Hematopoietic multipotent progenitor cell treated with erythropoietin and hydrocortisone succinate and interleukin-3 and kit ligand, for 8 days (in vitro differentiated cells): ENCODE data around the gene EAF1.

Source experiments
- DNase-seq: peaks from one replicate; pipeline ENCODE4 v3.0.0-alpha.2; 2015

Gene EAF1

DNA sequence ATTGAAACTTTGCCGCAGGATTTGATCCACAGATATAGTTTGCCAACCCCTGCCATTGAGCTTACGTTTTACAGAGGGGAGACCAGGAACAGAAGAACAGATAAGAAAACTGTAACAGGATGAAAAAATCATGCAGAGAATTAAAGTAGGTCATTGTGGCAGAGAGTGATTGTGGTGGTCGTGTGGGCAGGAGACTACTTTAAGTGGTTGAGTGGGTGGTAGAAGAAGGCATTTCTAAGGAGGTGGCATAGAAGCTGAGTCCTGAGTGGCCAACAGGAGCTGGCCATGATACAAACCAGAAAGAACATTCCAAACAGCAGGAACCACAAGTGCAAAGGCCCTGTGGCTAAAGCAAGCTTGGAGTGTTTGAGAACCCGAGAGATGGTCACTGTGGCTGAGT is 59.6 kb downstream of the EAF1 start:
- no peak for DNase-seq

DNA sequence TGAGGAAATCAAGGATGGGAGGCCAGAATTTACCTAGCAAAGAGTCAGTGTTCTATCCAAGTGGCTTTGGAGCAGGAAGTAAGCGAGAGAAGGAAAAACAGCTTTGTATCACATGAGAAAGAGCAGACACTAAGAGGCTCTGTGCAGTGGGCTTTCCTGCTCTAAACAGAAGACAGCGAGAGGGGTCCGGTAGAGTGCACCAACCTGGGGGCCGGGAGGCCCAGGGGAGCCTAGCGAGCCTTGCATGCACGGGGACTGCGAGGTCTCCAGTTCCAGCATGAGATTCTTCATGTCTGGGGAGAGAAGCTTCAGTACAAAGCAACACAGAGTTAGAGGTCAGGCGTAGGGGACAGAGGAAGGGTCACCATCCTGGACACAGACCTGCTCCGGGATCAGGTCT is 60.6 kb downstream of the EAF1 start:
- no peak for DNase-seq

DNA sequence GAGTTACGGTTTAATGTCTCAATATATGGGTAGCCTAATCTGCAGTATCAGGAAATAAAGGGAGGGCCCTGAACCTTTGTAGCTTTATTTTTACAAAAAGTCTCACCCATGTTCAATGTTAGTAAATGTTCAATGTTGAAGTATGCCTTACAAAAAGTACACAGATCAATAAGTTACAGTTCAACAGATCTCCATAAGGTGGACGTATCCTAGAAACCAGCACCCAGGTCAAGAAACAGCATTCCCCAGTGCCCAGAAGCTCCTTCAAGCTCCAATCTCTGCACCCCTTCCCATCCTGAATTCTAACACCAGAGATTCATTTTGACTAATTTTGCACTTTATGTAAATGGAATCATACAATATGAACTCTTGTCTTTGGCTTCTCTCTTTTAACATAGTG is 62.8 kb downstream of the EAF1 start:
- no peak for DNase-seq

DNA sequence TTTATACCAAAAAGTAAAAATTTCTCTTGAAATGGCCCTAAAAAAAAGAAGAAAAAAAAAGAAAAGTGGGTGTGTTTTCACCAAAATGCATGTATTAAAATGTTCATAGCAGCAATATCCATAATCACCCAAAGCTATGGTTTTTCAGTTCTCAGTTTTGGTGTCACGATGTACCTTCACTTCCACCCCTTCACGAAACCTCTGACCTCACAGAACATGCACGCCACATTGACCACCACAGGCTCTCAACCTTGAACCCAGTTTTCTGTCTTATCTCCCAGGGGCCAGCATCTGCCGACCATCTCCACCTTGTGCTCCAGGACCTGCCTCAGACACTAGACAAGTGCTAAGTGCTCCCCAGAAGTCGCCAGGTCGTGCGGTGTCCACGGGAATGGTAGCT is 63.7 kb downstream of the EAF1 start:
- DNase-seq = no peak
